Psoas muscle (tissue), 8 donors: Measurements from ENCODE around the gene RYR2. TPM values are rescaled to one million over a fixed set of nuclear protein-coding genes. Genes with fewer than 3 reads are reported as not detected.

Source experiments
- ATAC-seq, 4 donors: fragments of 200-7000 bp; cut with Tn5 transposase; one replicate each; pipeline ENCODE4 v1.9.1; 2020; ENCODE audit warnings: moderate library complexity in 3 of 4, mild to moderate bottlenecking in 2 of 4
- DNase-seq, 2 donors: peaks; one replicate each; pipeline ENCODE4 v3.0.0-alpha.2; 2020
- H3K27ac ChIP-seq: fragments of 200-600 bp; one replicate; pipeline ENCODE4 v1.8.0; 2022
- H3K27me3 ChIP-seq, 3 donors: fragments of 200-600 bp in 1 of 3; one replicate each; pipeline versions ENCODE4 v1.6.1 to v1.8.0; 2013 to 2022; ENCODE audit warnings: low read length in 2 of 3, mild to moderate bottlenecking in 2 of 3, moderate library complexity in 1 of 3; ENCODE audit not compliant: insufficient read depth in 3 of 3
- H3K36me3 ChIP-seq, 2 donors: fragments of 200-600 bp in 1 of 2; one replicate each; pipeline versions ENCODE4 v1.6.1 to v1.8.0; 2013 to 2022; ENCODE audit warnings: low read depth in 1 of 2, mild to moderate bottlenecking in 1 of 2, moderate library complexity in 1 of 2; ENCODE audit not compliant: insufficient read depth in 1 of 2
- H3K4me1 ChIP-seq: fragments of 200-600 bp; one replicate; pipeline ENCODE4 v1.8.0; 2022
- H3K4me3 ChIP-seq: fragments of 200-600 bp; one replicate; pipeline ENCODE4 v1.8.0; 2022; ENCODE audit warnings: mild to moderate bottlenecking
- H3K9me3 ChIP-seq: fragments of 200-600 bp; one replicate; pipeline ENCODE4 v1.8.0; 2022
- CTCF ChIP-seq: fragments of 200-600 bp; IDR thresholded peaks from one replicate; pipeline ENCODE4 v1.8.0; 2022; ENCODE audit warnings: antibody characterized with exemption
- WGBS, 3 donors: extraction: QIAGEN DNeasy Blood & Tissue Kit; methylation state at CpG; one replicate each; pipeline versions ENCODE4 v1.1.6 to v1.1.7; 2013; 5-methylcytosine and 5-hydroxymethylcytosine counted together
- intact Hi-C, 2 donors: fragments of 100-400 bp; cut with DNase I; formaldehyde crosslinking; loops; one replicate each; pipeline versions ENCODE4 v1.11.0 to v1.14.2; 2022
- polyA plus RNA-seq, 3 donors: library from polyadenylated mRNA; stranded (reverse); fragments of 200-250 nt; gene quantifications; one replicate each; pipeline ENCODE4 v1.2.3, GENCODE V29; 2013
- total RNA-seq, 4 donors: library from RNA; stranded (reverse); fragmentation: NEBNext Ultra II Directional in 2 of 4; extraction: Animal tissue kit (Norgen Biotek cat#: 25700) in 2 of 4; gene quantifications; one replicate each; pipeline versions ENCODE4 v1.2.1 to v1.2.4, GENCODE V29; 2021 to 2023
- donor health status: healthy with polysubstance abuse.
- donor health status: DM: no; HTN: no; CAD: no; lungs with moderate emphysema.
- donor health status: Bipolar disorder and iron deficiency.
- donor health status: healthy.
- donor health status: DM: yes; HTN: yes; CAD: no.
- donor health status: DM: no; HTN: no; CAD: no.
- donor health status: DM: no; HTN: no; CAD: no.
- donor health status: DM: yes; HTN: yes; CAD: no.

RYR2 gene
- total and polyA plus RNA-seq, 7 donors = 0.06 to 0.48 (median 0.25) TPM

- H3K4me1 ChIP-seq = no peaks in the 10 kb centered on the region
- intact Hi-C loops = no loop called here
- H3K36me3 ChIP-seq = no peaks in the 10 kb centered on the region
- H3K4me3 ChIP-seq = no peak overlapping the region
- H3K9me3 ChIP-seq = no peaks in the 10 kb centered on the region
- no peak overlapping the region for H3K27ac ChIP-seq
- ATAC-seq = no peak
- 55 to 59% (median 57%) methylated on average over 2 of the region's 2 CpGs for WGBS, 3 donors
- TF ChIP-seq CTCF = no peak
- no peak for DNase-seq
- no peaks in the 10 kb centered on the region for H3K27me3 ChIP-seq
These were observed 727.9 kb downstream of the RYR2 start for GRCh38 chr1:237769916-237770315.

GRCh38 chr1:237772009-237772408 lies 730.0 kb downstream of the RYR2 start:
- no peaks in the 10 kb centered on the region for H3K4me1 ChIP-seq
- H3K27me3 ChIP-seq = no peaks in the 10 kb centered on the region
- no peak overlapping the region for H3K4me3 ChIP-seq
- H3K27ac ChIP-seq = no peak overlapping the region
- TF ChIP-seq CTCF = no peak
- intact Hi-C loops = no loop called here
- no peak for ATAC-seq
- no peak for DNase-seq
- H3K9me3 ChIP-seq = no peaks in the 10 kb centered on the region
- 69 to 78% (median 71%) methylated on average over 3 of the region's 3 CpGs for WGBS, 3 donors
- no peaks in the 10 kb centered on the region for H3K36me3 ChIP-seq

- Histone ChIP-seq H3K4me3 (no peak overlapping the region), H3K4me1 (no peaks in the 10 kb centered on the region), H3K27ac (no peak overlapping the region), H3K9me3 (no peaks in the 10 kb centered on the region), H3K36me3 (no peaks in the 10 kb centered on the region), H3K27me3 (no peaks in the 10 kb centered on the region)
- ATAC-seq (no peak), DNase-seq (no peak)
- WGBS, 3 donors = 72 to 77% (median 76%) methylated on average over 4 of the region's 4 CpGs
- intact Hi-C loops = no loop called here
- no peak for TF ChIP-seq CTCF
These were observed 732.3 kb downstream of the RYR2 start for GRCh38 chr1:237774246-237774645.

DNA sequence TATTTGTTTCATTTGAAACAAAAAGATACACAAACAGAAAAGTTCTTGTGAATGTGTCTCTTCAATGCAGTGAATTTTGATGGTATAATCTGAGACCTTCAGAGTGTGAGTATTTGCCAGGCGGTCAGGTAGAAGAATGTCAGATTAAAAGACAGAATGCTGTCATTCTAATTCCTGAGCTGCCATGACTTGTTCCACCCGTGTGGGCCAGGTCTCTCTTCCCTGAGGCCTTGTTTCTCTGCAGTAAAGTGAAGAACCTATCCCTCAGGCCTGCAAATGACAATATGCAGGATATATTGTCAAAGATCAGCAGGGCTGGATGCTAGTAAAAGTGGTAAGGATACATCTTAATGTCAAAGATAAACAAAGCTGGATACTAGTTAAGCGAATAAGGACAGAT lies 737.4 kb downstream of the RYR2 start:
- Histone ChIP-seq H3K4me3 (no peak overlapping the region), H3K27ac (no peak overlapping the region), H3K27me3 (no peaks in the 10 kb centered on the region), H3K4me1 (no peaks in the 10 kb centered on the region), H3K36me3 (no peaks in the 10 kb centered on the region), H3K9me3 (no peaks in the 10 kb centered on the region)
- no peak for TF ChIP-seq CTCF
- intact Hi-C loops = no loop called here
- DNase-seq (no peak), ATAC-seq (no peak)
- WGBS, 3 donors = 72 to 77% (median 76%) methylated on average over 3 of the region's 3 CpGs

GRCh38 chr1:237786066-237786719 lies 744.2 kb downstream of the RYR2 start:
- no peaks in the 10 kb centered on the region for H3K4me1 ChIP-seq
- DNase-seq (no peak), ATAC-seq (no peak)
- H3K27me3 ChIP-seq = no peaks in the 10 kb centered on the region
- no peak for TF ChIP-seq CTCF
- H3K36me3 ChIP-seq = no peaks in the 10 kb centered on the region
- no peak overlapping the region for H3K27ac ChIP-seq
- intact Hi-C loops = no loop called here
- no peaks in the 10 kb centered on the region for H3K9me3 ChIP-seq
- WGBS, 3 donors = 71 to 82% (median 73%) methylated on average over 11 of the region's 11 CpGs
- no peak overlapping the region for H3K4me3 ChIP-seq
